Kidney epithelial cell (primary cell): ENCODE data around the gene TEK. TPM values are rescaled to one million over a fixed set of nuclear protein-coding genes. Genes with fewer than 3 reads are reported as not detected.

Experiments
- DNase-seq: peaks from one replicate; pipeline ENCODE4 v3.0.0-alpha.2; 2010; ENCODE audit warnings: low read depth
- H3K27me3 ChIP-seq: 2 replicates; pipeline ENCODE4 v1.6.0; 2011; ENCODE audit warnings: low read length; ENCODE audit not compliant: control insufficient read depth, insufficient read depth
- H3K36me3 ChIP-seq: 2 replicates; pipeline ENCODE4 v1.5.1; 2011; ENCODE audit warnings: low read length; ENCODE audit not compliant: control insufficient read depth, insufficient read depth
- H3K4me3 ChIP-seq: 2 replicates; pipeline ENCODE4 v1.5.1; 2011; ENCODE audit warnings: low read depth, mild to moderate bottlenecking, control low read depth, low read length
- total RNA-seq: library from RNA; depleted of rRNA; stranded (reverse); fragments of >200 nt; gene quantifications from 2 replicates; pipeline ENCODE4 v1.2.3, GENCODE V29; 2015
- TF ChIP-seq, protein P1 (sequence below): IDR thresholded peaks from 2 replicates; pipeline ENCODE4 v1.5.1; 2011; ENCODE audit warnings: mild to moderate bottlenecking, moderate library complexity, low read length, control low read depth, inconsistent platforms; ENCODE audit not compliant: insufficient read depth, poor library complexity, severe bottlenecking

The TEK gene
- total RNA-seq, 1 donor from 2014 or later = 0.33 TPM

DNA sequence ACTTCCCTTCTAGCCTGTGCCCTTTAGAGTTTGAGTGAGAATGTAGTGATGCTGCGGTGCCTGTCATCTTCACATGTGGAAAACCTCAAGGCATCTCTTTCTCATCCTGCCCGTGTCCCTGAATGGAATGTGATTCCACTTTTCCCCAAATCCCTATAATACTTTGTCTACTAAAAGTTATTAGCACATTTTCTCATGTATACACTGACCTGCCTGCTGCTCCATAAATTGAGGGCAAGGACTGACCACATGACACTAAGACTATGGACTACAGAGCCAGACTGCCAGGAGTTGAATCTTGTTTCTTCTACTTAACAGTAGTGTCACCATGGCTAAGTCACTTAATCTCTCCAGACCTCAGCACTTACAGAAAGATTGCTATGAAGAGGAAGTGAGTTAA, 93.0 kb downstream of the TEK start:
- H3K4me3 ChIP-seq = no peak overlapping the region
- H3K27me3 ChIP-seq = no peaks in the 10 kb centered on the region
- no peaks in the 10 kb centered on the region for H3K36me3 ChIP-seq
- TF ChIP-seq, protein P1, sequence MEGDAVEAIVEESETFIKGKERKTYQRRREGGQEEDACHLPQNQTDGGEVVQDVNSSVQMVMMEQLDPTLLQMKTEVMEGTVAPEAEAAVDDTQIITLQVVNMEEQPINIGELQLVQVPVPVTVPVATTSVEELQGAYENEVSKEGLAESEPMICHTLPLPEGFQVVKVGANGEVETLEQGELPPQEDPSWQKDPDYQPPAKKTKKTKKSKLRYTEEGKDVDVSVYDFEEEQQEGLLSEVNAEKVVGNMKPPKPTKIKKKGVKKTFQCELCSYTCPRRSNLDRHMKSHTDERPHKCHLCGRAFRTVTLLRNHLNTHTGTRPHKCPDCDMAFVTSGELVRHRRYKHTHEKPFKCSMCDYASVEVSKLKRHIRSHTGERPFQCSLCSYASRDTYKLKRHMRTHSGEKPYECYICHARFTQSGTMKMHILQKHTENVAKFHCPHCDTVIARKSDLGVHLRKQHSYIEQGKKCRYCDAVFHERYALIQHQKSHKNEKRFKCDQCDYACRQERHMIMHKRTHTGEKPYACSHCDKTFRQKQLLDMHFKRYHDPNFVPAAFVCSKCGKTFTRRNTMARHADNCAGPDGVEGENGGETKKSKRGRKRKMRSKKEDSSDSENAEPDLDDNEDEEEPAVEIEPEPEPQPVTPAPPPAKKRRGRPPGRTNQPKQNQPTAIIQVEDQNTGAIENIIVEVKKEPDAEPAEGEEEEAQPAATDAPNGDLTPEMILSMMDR = no peak
- DNase-seq = no peak

DNA sequence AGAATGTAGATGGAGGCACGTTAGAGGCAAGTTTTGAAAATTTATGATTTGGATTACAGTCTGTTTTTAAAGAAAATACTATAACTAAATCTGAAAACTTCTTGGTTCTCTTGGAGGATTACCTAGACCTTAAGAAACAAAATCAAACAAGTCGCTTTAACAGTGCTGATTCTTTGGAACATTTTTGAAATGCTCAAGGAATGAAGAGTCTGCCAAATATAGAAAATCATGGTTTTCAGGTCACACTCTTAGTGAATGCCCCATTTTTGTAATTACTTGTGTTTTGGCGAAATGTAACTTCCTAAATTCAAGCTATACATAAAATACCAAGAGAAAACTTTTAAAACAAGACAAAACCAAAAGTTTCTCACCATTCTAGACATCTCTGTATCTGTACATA, 94.8 kb downstream of the TEK start:
- Histone ChIP-seq H3K36me3 (no peaks in the 10 kb centered on the region), H3K27me3 (no peaks in the 10 kb centered on the region), H3K4me3 (no peak overlapping the region)
- TF ChIP-seq, protein P1 = no peak
- no peak for DNase-seq

DNA sequence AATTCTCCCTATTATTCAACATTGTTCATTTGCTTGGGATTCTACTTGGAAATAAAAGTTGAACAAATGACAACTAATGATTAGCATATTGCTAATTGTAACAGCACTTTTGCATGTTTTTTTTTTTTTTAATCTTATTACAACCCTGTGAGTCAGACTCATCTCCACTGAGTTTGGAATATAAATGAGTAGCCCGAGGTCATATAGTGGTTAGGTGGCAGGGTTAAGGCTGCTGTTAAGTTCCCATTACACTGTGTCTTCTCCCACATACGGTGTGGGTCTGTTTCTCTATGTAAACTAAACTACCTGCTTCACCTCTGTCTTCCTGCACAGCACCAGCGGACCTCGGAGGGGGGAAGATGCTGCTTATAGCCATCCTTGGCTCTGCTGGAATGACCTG, 95.6 kb downstream of the TEK start:
- no peak for DNase-seq
- Histone ChIP-seq H3K4me3 (no peak overlapping the region), H3K27me3 (no peaks in the 10 kb centered on the region), H3K36me3 (no peaks in the 10 kb centered on the region)
- TF ChIP-seq, protein P1 = no peak

DNA sequence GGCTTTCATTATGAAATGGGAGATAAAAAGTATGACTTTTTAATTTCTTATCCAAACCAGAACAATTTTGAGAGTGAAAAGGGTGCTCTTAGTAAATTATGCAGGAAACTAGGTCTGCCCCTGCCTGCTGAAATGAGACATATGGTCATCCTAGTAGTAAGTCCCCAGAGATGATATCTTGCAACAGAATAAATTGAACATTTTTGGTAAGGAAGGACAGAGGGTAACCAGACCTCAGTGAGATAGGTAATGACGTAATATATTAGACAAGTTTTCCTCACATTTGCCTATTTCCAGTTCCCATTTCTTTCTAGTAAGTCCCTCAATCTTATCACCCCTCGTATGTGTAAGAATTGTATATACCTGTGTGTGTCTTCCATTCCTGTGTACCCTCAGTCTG, 96.2 kb downstream of the TEK start:
- Histone ChIP-seq H3K4me3 (no peak overlapping the region), H3K36me3 (no peaks in the 10 kb centered on the region), H3K27me3 (no peaks in the 10 kb centered on the region)
- TF ChIP-seq, protein P1 = no peak
- no peak for DNase-seq

DNA sequence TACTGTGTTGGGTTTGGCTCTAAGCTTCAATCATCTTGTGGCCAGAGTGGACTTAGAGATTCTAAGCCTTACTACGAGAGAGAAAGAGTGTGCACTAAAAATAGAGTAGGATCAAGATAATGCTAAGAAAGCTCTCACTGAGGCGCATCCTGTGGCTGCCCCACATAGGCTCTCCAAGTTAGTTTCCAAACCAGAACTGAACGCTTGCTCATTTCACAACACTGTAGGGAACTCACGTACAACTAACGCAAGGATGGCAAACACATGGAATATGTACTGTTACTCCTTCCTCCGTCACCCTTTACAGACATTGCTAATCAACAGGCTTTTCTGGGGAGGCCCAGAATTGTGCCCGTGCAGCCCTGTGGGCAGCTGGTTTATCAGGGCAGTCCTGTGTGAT, 97.0 kb downstream of the TEK start:
- no peak overlapping the region for H3K4me3 ChIP-seq
- TF ChIP-seq, protein P1 = no peak
- H3K27me3 ChIP-seq = no peaks in the 10 kb centered on the region
- no peaks in the 10 kb centered on the region for H3K36me3 ChIP-seq
- DNase-seq = no peak

DNA sequence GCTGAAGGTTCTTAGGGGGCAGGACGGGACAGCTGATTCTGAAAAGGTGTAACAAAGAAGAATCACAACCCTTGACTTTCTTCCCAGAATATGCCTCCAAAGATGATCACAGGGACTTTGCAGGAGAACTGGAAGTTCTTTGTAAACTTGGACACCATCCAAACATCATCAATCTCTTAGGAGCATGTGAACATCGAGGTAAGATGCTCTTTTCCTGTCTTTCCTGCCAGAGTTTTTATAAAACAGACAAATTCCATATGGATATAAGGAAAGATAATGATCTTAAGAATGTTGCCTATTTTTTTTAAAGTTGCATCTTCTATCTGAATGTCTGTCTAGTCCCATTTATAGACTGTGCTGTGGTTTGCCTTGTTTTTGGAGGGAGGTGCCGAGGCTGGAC, 100.0 kb downstream of the TEK start:
- Histone ChIP-seq H3K36me3 (no peaks in the 10 kb centered on the region), H3K27me3 (no peaks in the 10 kb centered on the region), H3K4me3 (no peak overlapping the region)
- TF ChIP-seq, protein P1 = no peak
- DNase-seq = no peak
